C4-2B (cell line): ENCODE data around the gene PDK1.
"Not testable (repeated sequence)": the region's sequence is repeated elsewhere in the genome, so short reads cannot be mapped to it uniquely, and the experiment has no call there.

Experiments used
- H3K27ac ChIP-seq: fragments of 450-650 bp; 2 replicates; pipeline ENCODE4 v1.5.1; 2017
- ZFX ChIP-seq: fragments of 450-650 bp; IDR thresholded peaks from 2 replicates; pipeline ENCODE4 v1.6.1; 2017
- TF ChIP-seq, protein P1 (sequence below): fragments of 450-650 bp; conservative IDR thresholded peaks from 2 replicates; pipeline ENCODE4 v1.5.1; 2017; ENCODE audit warnings: mild to moderate bottlenecking

PDK1 gene

DNA sequence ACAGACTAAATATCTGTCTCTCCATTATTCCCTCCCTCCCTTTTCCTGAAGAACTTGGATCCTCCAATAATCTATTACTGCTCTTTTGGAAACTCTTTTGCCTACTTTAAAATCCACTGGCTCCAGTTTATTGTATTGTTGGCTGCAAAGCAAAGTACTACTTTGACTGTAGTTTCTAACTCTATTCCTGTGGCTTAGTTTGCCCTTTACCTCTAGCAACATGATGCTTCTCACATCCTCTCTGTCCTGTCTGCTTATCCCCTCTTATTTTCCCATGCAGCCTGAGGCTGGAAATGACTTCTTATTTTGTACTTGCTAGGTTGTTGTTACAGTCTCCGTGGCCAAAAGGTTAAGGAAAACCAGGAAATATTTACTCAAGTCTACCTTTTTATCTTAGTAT, 26.8 kb downstream of the PDK1 start:
- H3K27ac ChIP-seq = no peak overlapping the region
- TF ChIP-seq ZFX = no peak
- TF ChIP-seq, protein P1, sequence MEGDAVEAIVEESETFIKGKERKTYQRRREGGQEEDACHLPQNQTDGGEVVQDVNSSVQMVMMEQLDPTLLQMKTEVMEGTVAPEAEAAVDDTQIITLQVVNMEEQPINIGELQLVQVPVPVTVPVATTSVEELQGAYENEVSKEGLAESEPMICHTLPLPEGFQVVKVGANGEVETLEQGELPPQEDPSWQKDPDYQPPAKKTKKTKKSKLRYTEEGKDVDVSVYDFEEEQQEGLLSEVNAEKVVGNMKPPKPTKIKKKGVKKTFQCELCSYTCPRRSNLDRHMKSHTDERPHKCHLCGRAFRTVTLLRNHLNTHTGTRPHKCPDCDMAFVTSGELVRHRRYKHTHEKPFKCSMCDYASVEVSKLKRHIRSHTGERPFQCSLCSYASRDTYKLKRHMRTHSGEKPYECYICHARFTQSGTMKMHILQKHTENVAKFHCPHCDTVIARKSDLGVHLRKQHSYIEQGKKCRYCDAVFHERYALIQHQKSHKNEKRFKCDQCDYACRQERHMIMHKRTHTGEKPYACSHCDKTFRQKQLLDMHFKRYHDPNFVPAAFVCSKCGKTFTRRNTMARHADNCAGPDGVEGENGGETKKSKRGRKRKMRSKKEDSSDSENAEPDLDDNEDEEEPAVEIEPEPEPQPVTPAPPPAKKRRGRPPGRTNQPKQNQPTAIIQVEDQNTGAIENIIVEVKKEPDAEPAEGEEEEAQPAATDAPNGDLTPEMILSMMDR = no peak

DNA sequence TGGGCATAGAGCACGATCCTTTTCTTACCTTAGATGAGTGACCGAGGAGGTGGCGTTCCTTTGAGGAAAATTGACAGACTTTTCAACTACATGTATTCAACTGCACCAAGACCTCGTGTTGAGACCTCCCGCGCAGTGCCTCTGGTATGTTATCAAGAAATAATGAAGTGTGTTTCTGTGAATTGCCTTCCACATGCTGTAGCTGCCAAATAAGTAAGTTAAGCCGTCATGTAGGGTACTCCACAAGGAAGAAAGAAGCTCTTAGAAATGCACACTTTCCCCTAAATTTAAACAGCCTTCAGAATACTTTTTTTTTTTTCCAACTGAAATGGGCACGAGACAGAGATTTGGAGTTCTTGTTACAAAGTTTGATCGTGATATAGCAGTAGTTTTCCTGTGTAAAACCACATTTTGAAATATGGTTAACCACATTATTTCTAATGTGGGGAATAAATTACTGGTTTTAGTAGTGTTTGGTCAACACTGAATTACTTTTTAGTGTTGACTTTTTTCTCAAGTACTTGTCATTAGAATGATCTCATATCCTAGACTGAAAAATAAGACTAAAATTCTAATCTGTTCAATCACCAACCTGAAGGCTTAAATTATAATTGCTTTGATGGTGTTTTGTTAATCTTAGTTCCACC, 30.5 kb downstream of the PDK1 start:
- no peak overlapping the region for H3K27ac ChIP-seq
- TF ChIP-seq, protein P1 = no peak
- TF ChIP-seq ZFX = no peak

GRCh38 chr2:172587231-172587630, 31.3 kb downstream of the PDK1 start:
- H3K27ac ChIP-seq = not testable (repeated sequence)

- H3K27ac ChIP-seq = no peak overlapping the region
- TF ChIP-seq ZFX = no peak
- TF ChIP-seq, protein P1 = no peak
Observed at GRCh38 chr2:172588931-172589330, 33.0 kb downstream of the PDK1 start.

DNA sequence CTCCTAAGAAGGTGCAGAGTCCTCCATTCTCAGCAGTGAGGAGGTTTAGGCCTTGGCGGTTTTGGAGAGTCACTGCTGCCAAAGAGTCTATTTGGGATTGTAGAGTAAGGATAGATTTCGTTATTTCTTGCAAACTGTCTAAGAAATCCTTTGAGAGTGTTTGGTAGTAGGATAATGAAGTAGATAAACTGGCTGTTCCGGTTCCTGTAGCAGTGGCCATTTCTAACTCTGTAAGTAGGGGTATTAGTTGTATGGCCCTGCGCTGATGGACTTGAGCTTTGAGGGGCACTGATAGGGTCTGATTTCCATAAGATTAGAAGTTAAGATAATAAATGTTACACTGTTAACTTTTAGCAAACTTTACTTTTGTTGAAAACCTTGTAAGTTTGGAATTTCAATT, 35.5 kb downstream of the PDK1 start:
- not testable (repeated sequence) for H3K27ac ChIP-seq

GRCh38 chr2:172592190-172592589, 36.3 kb downstream of the PDK1 start:
- H3K27ac ChIP-seq = not testable (repeated sequence)

DNA sequence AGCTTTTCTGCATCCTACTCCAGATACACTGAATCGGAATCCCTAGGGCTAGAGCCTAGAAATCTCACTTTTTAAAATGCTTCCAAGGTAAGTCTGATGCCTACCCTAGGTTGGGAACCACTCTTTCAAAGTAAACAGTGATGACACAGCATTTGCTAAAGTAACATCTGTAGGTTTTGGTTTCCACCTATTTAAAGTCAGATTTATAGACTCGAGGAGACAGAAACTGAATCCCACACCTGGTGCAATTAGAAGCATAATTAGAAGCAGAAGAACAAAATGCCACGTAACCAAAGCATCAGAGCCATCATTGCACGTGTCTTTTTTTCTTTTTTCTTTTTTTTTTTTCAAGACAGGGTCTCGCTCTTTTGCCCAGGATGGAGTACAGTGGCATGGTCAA, 40.9 kb downstream of the PDK1 start:
- no peak overlapping the region for H3K27ac ChIP-seq
- no peak for TF ChIP-seq ZFX
- TF ChIP-seq, protein P1 = no peak

DNA sequence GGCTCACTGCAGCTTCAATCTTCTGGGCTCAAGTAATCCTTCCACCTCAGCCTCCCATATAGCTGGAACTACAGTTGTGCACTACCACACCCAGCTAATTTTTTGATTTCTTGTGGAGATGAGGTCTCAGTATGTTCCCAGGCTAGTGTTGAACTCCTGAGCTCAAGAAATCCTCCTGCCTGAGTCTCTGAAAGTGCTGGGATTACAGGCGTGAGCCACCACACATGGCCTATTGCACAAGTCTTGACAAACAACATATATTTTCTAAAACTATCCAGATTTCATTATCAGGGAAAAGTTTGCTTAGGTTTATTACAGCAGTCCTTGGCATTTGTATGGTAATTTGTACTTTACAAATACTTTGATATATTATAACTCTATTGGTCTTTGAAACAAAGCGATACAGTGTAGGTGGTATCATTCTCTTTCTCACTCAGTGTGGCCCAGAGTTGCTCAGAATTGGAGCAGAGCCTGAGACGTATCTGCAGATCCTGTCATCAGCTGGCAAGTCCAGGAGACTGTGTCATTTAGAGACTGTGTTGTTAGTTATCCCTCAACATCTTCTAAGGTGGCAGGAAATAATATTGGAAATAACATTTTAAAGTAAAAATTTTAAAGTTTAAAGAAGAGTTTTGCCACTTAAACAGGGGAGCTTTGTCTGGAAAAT, 41.4 kb downstream of the PDK1 start:
- H3K27ac ChIP-seq = no peak overlapping the region
- no peak for TF ChIP-seq ZFX
- TF ChIP-seq, protein P1 = no peak

- H3K27ac ChIP-seq = no peak overlapping the region
- no peak for TF ChIP-seq ZFX
- TF ChIP-seq, protein P1 = no peak
Observed at GRCh38 chr2:172599947-172600346, 44.1 kb downstream of the PDK1 start.
